MM.1S (cell line): ENCODE data around the gene TTC28.

Experiments
- DNase-seq: peaks from one replicate; pipeline ENCODE4 v3.0.0-alpha.2; 2015
- H2AFZ ChIP-seq: fragments of 300-600 bp; sonication (generic); 2 replicates; pipeline ENCODE4 v1.6.0; 2016; ENCODE audit warnings: antibody characterized with exemption, low read length
- H3F3A ChIP-seq: fragments of 300-600 bp; sonication (generic); 2 replicates; pipeline ENCODE4 v1.6.1; 2016; ENCODE audit warnings: mild to moderate bottlenecking, antibody characterized with exemption, low read length, moderate library complexity, mixed read lengths; ENCODE audit not compliant: insufficient read depth
- H3K27ac ChIP-seq: fragments of 300-600 bp; sonication (generic); 2 replicates; pipeline ENCODE4 v1.5.1; 2016; ENCODE audit warnings: mild to moderate bottlenecking, low read length
- H3K27me3 ChIP-seq: fragments of 300-600 bp; sonication (generic); replicated peaks from 2 replicates; pipeline ENCODE4 v1.6.0; 2016; ENCODE audit warnings: low read length; ENCODE audit not compliant: insufficient read depth
- H3K36me3 ChIP-seq: fragments of 300-600 bp; sonication (generic); replicated peaks from 2 replicates; pipeline ENCODE4 v1.6.1; 2016; ENCODE audit warnings: mild to moderate bottlenecking, low read length, mixed read lengths; ENCODE audit not compliant: insufficient read depth
- H3K4me1 ChIP-seq: fragments of 300-600 bp; sonication (generic); 2 replicates; pipeline ENCODE4 v1.6.1; 2016; ENCODE audit warnings: low read length, mixed read lengths
- H3K4me2 ChIP-seq: fragments of 300-600 bp; sonication (generic); 2 replicates; pipeline ENCODE4 v1.6.0; 2016; ENCODE audit warnings: low read depth, low read length
- H3K4me3 ChIP-seq: fragments of 300-600 bp; sonication (generic); 2 replicates; pipeline ENCODE4 v1.5.1; 2016; ENCODE audit warnings: low read length, mixed read lengths
- H3K79me2 ChIP-seq: fragments of 300-600 bp; sonication (generic); 2 replicates; pipeline ENCODE4 v1.6.1; 2016; ENCODE audit warnings: mixed run types, low read length, mixed read lengths
- H3K9ac ChIP-seq: fragments of 300-600 bp; sonication (generic); 2 replicates; pipeline ENCODE4 v1.6.1; 2016; ENCODE audit warnings: low read length, mixed read lengths
- H3K9me2 ChIP-seq: fragments of 300-600 bp; sonication (generic); replicated peaks from 2 replicates; pipeline ENCODE4 v1.6.1; 2016; ENCODE audit warnings: mild to moderate bottlenecking, low read length, mixed read lengths; ENCODE audit not compliant: insufficient read depth
- H3K9me3 ChIP-seq: fragments of 300-600 bp; sonication (generic); replicated peaks from 2 replicates; pipeline ENCODE4 v1.6.1; 2016; ENCODE audit warnings: mild to moderate bottlenecking, low read length, mixed read lengths; ENCODE audit not compliant: insufficient read depth
- H4K20me1 ChIP-seq: fragments of 300-600 bp; sonication (generic); 2 replicates; pipeline ENCODE4 v1.6.1; 2016; ENCODE audit warnings: mild to moderate bottlenecking, low read length, moderate library complexity, mixed read lengths; ENCODE audit not compliant: insufficient read depth
- EZH2 ChIP-seq: fragments of 300-600 bp; sonication (generic); optimal IDR thresholded peaks from 2 replicates; pipeline ENCODE3; 2017; ENCODE audit warnings: low read depth, mild to moderate bottlenecking, antibody characterized with exemption, low read length, mixed read lengths
- EZH2phosphoT487 ChIP-seq: fragments of 300-600 bp; sonication (generic); IDR thresholded peaks from 2 replicates; pipeline ENCODE4 v1.6.1; 2018; ENCODE audit warnings: antibody characterized with exemption, low read length
- TF ChIP-seq, protein P1 (sequence below): fragments of 300-600 bp; sonication (generic); IDR thresholded peaks from 2 replicates; pipeline ENCODE4 v1.5.1; 2016; ENCODE audit warnings: antibody characterized with exemption, low read length, mixed read lengths

Gene TTC28

DNA sequence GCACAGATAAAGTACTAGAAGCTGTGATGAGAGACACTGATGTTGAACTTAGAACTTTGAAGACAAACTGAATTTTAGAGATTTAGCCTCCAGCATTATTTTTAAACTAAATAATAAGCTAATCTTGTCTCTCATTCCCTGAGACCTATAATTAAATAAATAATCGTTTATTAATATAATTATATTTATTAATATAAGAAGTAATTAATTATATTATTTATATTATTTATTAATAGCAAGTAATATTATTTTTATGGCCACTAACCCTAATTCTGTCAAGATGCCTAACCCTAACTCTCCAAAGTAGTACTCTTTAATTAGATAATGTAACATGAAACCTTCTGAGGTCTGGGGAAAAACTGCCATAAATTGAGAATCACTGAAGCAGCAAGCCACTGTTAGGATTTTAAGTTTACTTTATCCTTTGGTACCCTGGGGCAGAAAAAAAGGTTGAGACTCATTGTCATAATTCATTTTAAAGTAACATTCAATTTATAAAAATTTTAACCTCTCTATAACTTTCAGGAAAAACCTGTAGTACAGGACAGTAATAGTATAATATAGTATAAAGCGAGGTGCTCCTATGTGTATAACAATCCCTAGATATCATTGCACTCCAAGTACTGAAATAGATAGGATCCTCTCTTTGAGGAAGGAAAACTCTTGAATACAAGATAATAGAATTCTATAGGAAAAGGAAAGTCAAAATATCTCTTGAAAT lies 85.4 kb downstream of the TTC28 start:
- H2AFZ ChIP-seq: no peak overlapping the region
- no peaks in the 10 kb centered on the region for H3K36me3 ChIP-seq
- H4K20me1 ChIP-seq: no peaks in the 10 kb centered on the region
- H3K79me2 ChIP-seq: no peaks in the 10 kb centered on the region
- no peaks in the 10 kb centered on the region for H3K27me3 ChIP-seq
- no peak overlapping the region for H3K9ac ChIP-seq
- no peak overlapping the region for H3K27ac ChIP-seq
- peaks cover 5% of the 10 kb centered on the region; the same call in 1 of the 2 replicates for H3F3A ChIP-seq
- H3K4me2 ChIP-seq: no peak overlapping the region
- no peak for DNase-seq
- H3K9me2 ChIP-seq: no peaks in the 10 kb centered on the region
- no peak overlapping the region for H3K4me3 ChIP-seq
- TF ChIP-seq EZH2phosphoT487 (no peak), EZH2 (no peak)
- TF ChIP-seq, protein P1, sequence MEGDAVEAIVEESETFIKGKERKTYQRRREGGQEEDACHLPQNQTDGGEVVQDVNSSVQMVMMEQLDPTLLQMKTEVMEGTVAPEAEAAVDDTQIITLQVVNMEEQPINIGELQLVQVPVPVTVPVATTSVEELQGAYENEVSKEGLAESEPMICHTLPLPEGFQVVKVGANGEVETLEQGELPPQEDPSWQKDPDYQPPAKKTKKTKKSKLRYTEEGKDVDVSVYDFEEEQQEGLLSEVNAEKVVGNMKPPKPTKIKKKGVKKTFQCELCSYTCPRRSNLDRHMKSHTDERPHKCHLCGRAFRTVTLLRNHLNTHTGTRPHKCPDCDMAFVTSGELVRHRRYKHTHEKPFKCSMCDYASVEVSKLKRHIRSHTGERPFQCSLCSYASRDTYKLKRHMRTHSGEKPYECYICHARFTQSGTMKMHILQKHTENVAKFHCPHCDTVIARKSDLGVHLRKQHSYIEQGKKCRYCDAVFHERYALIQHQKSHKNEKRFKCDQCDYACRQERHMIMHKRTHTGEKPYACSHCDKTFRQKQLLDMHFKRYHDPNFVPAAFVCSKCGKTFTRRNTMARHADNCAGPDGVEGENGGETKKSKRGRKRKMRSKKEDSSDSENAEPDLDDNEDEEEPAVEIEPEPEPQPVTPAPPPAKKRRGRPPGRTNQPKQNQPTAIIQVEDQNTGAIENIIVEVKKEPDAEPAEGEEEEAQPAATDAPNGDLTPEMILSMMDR: no peak
- peaks cover 4% of the 10 kb centered on the region for H3K4me1 ChIP-seq
- no peaks in the 10 kb centered on the region for H3K9me3 ChIP-seq

DNA sequence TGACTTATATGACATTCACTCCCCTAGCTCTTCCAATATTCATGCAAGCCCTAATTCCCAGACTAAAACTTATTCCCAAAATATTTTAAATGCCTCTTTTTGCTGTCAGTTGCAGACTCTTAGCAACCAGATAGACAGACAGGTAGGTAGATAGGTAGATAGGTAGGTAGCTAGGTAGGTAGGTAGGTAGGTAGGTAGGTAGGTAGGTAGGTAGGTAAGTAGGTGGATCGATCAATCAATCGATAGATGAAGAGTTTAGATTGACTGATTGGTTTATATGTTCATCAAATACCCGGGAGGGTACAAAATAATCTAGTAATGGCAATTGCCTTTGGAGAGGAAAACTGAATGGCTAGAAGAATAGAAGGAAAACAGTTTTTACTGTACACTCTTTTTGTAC lies 86.3 kb downstream of the TTC28 start:
- Histone ChIP-seq H2AFZ (no peak overlapping the region), H3K9ac (no peak overlapping the region), H3K9me2 (no peaks in the 10 kb centered on the region), H3K27ac (no peak overlapping the region), H3K9me3 (no peaks in the 10 kb centered on the region), H3K27me3 (no peaks in the 10 kb centered on the region), H3K36me3 (no peaks in the 10 kb centered on the region), H3K4me1 (peaks cover 4% of the 10 kb centered on the region), H3K4me2 (no peak overlapping the region), H3K79me2 (no peaks in the 10 kb centered on the region), H3K4me3 (no peak overlapping the region), H4K20me1 (no peaks in the 10 kb centered on the region), H3F3A (peaks cover 5% of the 10 kb centered on the region; the same call in 1 of the 2 replicates)
- DNase-seq: no peak
- TF ChIP-seq EZH2phosphoT487: no peak
- TF ChIP-seq EZH2: no peak
- TF ChIP-seq, protein P1: no peak

DNA sequence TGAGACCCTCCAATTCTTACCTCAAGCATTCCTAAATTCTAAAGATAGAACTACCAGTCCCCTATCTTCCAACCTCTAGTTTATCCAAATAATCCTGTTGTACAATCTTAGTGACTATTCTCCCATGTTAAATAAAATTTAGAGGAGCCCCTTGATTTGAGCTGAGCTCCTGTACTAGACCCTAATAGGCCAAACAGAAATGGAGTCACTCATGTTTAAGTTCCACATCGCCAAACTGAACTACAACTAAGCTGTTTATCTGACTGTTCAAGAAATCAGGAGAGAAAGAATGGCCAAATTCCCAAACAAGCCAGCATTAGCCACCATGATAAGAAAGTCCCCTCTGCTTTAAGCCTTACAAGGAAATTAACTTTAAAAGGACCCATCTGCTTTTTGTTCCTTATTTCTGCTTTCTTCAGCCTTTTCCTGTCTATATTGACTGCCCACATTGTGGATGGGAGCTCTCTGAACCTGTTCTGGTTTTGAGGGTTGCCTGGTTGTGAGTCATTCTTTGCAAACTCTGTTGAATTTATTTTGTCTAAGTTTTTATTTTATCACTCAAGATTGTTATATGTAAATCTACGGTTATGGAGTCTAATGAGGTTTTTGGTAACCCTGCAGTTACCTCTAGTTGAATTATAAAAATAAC lies 90.4 kb downstream of the TTC28 start:
- Histone ChIP-seq H3K36me3 (no peaks in the 10 kb centered on the region), H3K27ac (no peak overlapping the region), H3F3A (peaks cover 5% of the 10 kb centered on the region; the same call in 1 of the 2 replicates), H3K4me3 (no peak overlapping the region), H3K9me2 (no peaks in the 10 kb centered on the region), H3K79me2 (no peaks in the 10 kb centered on the region), H4K20me1 (no peaks in the 10 kb centered on the region), H3K27me3 (no peaks in the 10 kb centered on the region), H2AFZ (no peak overlapping the region), H3K9ac (no peak overlapping the region), H3K4me2 (no peak overlapping the region), H3K4me1 (peaks cover 4% of the 10 kb centered on the region), H3K9me3 (no peaks in the 10 kb centered on the region)
- DNase-seq: no peak
- TF ChIP-seq, protein P1: no peak
- no peak for TF ChIP-seq EZH2phosphoT487
- no peak for TF ChIP-seq EZH2
